GM21515 (cell line): ENCODE results near the gene EVI2B.
"Not testable (repeated sequence)": the region's sequence is repeated elsewhere in the genome, so short reads cannot be mapped to it uniquely, and the experiment has no call there.

ENCODE experiments used
- ATAC-seq: cut with Tn5 transposase; IDR thresholded peaks from one replicate; pipeline ENCODE4 v1.9.1; 2021; ENCODE audit not compliant: unreplicated experiment

Gene EVI2B

DNA sequence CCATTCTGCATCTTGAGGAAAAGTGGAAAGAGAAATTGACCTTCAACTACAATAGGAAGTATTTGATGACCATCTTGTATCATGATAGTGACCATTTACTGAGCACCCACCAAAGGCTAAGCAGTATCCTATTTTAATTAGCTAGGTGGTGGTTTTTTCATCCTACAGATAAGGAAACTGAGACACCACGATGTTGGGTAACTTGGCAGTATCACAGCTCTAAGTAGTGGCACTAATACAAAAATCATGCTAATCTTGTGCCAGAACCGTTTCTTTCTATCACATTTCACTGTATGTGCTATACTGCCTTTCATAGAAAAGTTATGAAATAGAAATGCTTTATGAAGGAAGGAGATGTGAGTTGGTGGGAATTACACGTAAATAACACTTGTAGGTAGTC, 2.3 kb downstream of the EVI2B start:
- no peak for ATAC-seq

DNA sequence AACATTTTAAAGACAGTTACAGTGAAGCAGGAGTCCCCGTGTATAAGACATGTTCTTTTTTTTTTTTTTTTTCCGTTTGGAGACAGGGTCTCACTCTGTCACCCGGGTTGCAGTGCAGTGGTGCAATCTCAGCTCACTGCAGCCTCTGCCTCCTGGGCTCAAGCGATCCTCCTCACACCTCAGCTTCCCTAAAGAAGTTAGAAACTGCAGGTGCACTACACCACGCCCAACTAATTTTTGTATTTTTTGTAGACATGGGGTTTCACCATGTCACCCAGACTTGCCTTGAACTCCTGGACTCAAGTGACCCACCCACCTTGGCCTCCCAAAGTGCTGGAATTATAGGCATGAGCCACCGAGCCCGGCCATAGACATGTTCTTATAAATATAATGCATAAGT, 3.0 kb downstream of the EVI2B start:
- no peak for ATAC-seq

DNA sequence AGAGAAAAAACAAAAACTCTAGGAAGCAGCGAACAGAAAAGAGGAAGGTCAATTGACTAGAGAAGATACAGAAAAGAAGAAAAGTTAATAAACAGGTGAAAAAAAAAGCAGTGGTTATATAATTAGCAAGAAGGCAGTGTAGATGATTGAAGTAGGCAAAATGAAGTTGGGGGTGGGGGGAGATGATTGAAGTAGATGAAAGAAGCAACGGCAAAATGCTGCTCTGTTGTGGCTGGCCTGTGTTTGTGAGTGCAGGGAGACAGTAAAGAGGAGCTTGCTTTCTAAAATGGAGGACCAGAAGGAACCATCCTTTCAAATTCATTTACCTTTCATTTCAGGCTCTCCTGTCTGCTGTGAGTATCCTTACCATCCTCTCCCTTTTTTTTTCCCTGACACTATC, 3.6 kb downstream of the EVI2B start:
- ATAC-seq, result no peak

DNA sequence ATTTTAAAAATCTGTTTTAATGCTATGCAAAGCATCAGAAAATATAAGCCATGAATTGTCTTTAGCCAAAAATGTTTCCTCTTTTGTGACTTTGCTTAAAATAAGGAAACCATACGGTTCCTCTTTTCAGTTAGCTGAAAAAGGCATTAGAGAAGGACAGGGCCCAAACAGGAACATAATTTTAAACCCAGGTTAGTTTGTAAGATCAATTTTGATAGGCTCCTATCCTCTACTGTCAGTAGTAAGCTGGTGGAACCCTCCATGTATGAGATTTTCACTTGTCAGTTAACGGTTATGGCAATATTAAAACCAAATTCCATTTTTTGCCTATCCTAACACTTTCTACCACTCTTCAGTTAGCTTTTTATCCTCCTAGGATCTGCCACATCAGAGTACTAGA, 4.3 kb downstream of the EVI2B start:
- ATAC-seq, result no peak

DNA sequence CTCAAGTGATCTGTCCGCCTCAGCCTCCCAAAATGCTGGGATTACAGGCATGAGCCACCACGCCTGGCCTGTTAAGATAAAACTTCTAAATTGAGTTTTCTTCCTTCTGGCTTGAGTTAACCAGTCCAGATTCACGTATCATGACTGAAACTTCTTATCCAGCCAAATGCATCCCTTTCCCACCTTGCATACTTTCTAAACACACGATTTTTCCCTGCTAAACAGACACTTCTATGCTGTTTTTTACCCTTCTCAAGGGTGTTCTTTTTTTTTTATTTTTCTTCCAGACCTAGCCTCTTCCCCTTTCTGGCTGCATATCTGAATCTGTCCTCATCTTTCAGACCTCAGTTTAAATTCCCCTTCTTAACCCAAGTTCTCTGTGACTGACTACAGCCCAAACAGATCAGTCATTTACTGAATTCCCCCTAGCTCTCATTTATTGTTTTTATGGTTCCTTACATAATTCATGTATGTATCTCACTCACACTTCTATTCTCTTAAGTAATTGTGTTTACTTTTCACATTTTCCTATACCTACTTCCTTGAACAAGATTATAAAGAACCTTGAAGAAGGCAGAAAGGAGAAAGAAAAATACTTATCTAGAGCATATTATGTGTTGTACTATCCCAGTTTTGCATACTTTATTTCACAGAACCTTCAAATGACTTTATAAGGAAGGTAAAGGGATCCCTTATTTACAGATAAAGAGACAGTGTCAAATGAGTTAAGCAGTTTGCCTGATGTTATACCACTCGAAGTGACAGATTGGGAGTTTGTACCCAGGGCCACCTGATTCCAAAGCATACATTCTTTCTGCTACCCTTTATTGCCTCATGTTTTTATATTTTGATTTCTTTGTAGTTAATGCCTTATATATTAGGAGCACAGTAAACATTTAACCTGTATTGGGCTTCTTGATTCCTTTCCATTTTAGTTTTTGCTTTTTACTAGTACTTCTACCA, 5.2 kb downstream of the EVI2B start:
- ATAC-seq, result no peak

DNA sequence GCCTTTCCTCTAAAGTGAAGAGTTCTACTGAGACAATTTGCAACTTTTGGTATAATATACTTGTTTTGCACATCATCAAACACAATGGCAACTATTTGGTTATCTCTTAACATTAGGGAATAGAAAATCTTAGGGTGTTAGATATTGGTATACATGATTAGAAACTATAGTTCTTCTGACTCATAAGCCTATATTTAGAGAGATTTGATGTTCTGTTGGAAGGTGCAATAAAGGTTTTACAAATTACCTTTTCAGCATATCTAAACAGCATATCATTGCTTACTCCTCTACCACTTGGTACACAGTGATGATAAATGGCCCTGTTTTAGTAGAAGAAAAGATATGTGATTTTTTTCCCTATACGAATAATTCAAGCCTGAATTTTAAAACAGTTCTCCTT, 6.2 kb downstream of the EVI2B start:
- no peak for ATAC-seq

DNA sequence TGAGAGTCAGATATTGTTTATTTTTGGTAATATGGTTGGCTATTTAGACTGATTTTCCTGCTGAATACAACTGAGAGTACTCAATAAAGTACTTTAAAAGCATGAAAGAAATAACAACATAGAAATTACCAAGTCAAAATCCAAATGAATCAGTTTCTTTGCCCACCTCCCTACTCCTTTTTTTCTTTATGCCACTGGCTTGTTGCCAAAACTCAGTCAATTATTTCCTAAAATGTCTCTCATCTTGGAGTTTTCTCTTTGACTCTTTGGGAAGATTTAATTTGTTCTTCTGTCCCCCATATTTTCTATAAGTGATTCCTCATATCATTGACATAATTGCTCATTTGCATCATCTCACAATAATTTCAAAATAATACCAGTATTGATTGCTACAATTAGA, 14.2 kb downstream of the EVI2B start:
- no peak for ATAC-seq

DNA sequence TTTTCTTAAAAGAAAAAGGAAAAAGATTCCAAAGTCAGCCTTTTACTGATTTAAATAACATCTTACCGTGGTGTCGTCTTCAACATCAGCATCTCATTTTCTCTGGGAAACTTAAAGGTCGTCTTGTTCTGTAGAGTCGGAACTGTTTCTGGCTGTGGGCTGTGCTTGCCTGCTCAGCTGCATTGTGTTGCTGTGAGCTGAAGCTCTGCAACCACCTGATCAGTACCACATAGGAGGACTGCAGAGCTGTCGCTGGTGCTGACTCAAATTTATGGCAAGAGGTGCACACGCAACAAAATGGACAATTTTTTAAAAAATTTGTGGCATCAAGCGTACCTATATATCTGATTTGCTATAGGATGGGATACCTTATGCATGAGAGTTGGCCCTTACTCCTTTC, 16.8 kb downstream of the EVI2B start, which contains the start of gene OMG:
Gene OMG (minus strand): TSS at position 150 of the 400 bp plus-strand sequence. CDS start 908 bp downstream, outside the sequence.
- ATAC-seq, result no peak

DNA sequence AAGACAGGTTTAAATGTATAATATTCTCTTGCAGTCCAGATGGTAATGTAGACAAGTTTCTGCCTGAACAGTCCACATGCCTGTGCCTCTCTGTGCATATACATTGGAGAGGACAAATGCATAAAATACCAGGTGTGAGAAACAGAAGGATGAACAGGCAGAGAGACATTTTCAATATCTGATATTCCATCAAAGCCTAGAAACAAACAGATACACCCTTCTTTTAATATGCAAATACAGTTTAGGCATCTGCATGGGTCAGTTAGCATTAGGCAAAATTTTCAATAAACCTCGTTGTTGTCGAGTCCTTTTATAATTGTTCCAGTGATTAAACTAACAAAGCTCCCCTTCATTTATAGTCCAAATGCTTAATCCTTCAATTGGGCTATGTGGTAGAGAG, 17.7 kb downstream of the EVI2B start:
- ATAC-seq, result no peak

DNA sequence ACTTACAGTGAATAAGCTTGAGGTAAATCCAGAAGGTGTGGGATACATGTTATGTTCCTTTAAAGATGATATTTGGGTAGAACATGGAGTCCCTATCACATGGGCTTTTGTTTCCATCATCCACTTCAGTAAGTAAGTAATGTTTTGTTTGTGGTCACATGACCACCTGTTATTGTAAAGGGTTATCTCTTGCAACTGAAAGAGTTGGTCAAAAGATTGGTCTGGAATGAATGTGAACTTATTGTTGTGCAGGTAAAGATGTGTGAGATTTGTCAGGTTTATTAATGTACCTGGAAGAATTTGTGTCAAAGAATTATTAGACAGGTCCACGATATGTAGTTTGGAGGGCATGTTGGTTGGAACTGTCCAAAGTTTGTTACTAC, 18.4 kb downstream of the EVI2B start:
- no peak for ATAC-seq

DNA sequence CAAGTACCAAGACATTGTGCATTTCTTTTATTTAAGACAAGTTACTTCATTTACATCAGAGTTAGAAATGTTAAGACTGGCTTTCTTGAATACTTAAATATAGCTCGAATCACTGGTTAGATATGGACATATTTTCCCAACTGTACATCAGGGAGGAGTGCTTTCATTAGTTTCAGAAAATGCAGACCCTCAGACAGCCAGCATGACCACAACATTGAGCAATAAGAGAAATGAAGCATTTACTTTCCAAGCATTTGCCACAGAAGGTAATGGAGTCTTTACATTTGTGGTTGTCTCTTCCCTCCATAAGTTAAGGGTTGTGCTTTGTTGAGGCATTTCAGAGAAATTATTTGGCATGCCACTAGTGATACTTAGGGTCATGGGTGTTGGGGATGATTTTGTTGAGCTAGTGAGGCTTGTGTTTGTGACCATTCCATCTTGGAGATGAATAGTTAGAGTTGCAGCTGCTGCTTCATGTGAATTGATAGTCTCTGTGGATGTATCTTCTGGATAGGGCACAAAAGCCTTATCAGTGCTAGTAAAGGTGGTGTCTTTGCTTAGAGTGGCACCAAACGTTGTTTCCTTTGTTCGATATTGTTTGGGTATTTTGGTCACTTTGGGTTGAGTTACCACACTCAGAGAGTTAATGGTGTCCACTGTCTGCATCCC, 18.9 kb downstream of the EVI2B start:
- ATAC-seq, result no peak

DNA sequence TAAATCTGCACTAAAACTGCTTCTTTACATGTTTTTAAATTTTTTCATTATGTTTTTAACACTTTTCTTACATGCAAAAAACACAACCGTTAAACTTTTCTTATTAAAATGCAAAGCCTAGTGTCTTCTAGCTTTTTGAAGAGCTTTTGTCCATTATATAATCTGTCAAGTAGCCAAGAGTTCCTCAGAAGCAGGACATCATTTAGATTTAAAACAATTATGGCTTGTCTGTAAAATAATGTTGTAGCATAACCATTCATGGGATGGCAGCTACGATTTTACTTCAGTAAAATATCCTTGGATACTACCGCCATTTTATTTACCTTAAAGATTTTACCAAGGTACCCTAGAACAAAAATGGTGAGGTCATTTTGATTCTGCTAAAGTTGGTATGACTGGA, 19.6 kb downstream of the EVI2B start:
- ATAC-seq, result no peak

DNA sequence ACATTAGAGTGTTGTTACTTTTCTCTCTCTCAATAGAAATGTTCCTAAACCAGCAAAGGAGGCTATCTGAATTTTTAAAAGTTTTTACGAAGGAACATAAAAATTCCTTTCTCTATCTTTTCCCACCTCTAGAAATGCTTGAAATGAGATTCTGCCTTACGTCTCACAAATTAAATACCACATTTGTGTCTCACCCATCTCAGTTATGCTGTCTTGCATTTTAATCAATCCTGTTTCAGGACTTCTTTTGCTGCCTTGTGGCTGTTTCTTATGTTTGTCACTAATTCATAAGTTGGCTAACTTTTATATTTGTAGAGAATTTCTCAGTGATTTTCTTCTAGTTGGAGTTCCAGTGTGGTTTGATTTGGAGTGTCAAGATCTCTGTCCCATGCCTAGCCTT, 20.3 kb downstream of the EVI2B start:
- no peak for ATAC-seq

DNA sequence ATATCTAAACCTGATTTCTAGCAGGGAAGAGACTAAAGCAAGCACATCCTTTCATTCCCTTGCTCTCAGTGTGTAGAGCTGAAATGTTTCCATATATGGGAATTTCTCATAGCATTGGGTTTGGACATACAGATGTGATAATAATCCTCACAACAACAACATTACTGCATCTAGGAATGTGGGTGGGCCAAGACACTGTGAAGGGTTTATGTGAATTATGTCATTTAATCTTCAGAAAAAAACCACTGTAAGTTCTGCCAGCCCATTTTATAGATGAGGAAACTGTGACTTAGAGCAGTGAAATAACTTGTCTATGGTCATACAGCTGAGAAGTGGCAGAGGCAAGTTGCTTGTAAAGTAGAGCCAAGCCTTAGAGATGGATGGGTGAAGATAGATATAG, 22.0 kb downstream of the EVI2B start:
- ATAC-seq, result no peak

DNA sequence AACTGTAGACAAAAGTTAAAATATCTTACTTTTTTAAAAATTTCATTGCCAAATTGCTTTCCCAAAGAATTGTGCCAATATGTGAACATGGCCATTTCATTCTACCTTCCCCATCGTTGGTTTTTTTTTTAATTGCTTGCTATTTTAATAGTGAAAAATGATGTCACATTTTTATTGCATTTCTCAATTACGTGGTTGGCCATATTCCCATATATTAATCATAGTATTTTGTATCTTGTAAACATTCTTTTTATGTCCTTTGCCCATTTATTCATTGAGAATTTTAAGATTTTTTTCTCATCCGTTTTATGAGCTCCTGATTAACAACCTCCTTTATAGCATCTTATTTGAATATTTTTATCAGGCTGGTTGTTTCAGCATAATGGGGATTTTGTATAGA, 24.1 kb downstream of the EVI2B start:
- ATAC-seq, result no peak

DNA sequence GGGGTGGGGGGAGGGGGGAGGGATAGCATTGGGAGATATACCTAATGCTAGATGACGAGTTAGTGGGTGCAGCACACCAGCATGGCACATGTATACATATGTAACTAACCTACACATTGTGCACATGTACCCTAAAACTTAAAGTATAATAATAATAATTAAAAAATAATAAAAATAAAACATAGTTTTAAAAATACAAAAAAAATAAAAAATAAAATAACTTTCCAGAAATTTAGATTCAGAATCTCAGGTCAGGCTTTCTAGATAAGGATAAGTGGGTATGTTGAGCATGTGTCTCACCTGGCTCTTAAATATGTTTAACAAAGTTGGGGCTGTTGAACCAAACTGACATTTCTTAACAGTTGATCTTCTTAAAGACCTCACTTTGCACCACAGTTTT, 25.9 kb downstream of the EVI2B start:
- ATAC-seq, result not testable (repeated sequence)

DNA sequence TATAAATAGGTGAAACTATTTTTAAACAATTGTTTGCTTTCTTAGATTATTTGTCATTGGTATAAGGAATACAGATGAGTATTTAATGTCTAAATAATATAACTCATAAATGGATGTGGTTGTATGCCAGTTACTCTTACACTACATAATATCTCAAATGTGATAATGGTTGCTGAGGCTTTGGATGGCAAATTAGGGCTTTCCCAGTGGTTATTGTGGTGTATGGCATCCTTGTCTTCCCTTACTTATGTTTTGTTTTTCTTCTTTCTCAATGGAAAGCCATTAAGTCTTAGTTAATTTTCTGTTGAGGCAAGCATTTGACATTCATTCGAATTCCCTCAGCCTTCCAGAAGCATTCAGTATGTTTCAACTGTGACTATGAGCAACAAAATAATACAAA, 27.3 kb downstream of the EVI2B start:
- no peak for ATAC-seq

DNA sequence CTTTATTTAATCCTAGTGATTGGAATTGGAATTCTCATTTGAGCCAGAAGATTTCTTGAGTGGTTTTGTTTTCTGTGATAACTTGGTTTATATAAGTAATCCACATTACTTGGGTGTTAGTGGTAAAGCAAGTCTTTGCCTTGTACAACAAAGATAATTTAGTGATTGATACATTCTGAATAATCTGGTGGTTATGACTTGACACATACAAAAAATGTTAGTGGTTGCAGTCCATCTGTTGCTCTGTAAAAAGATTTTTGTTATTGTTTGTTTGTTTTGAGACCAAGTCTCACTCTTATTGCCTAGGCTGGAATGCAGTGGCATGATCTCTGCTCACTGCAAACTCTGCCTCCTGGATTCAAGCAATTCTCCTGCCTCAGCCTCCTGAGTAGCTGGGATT, 30.0 kb downstream of the EVI2B start:
- no peak for ATAC-seq

DNA sequence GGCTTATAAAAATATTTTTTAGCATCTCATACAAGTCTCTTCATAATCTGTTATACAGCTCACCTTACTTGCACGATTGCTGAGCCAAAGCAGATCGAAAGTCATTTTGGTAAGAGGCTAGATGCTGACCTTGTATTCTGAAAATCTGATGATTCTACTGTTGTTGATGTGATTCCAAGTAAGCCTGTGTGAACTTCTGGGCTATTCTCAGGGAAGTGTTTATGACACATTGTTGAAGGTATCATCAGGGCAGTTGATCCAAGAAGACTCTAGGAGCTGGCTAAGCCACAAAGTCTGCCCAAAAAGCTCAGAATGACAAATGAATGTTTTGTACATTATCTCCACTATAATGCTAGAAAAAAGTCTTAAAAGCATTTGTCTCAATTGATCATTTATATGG, 32.8 kb downstream of the EVI2B start:
- no peak for ATAC-seq

DNA sequence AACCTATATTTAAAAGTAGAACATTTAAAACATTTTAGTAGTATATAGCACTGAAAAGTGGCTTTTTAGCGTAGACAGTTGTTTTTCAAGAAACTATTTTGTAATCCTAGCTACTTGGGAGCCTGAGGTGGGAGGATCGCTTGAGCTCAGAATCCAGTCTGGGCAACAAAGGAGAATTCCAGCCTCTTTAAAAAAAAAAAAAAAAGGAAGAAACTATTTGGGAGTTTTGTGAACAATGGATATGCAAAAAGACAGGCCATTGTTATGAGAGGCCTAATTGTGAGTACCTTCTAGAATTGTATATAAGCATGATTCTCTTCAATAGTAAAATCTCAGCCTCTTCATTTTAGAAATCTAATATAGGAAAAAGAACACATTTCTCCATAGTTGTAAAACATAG, 34.5 kb downstream of the EVI2B start:
- no peak for ATAC-seq

DNA sequence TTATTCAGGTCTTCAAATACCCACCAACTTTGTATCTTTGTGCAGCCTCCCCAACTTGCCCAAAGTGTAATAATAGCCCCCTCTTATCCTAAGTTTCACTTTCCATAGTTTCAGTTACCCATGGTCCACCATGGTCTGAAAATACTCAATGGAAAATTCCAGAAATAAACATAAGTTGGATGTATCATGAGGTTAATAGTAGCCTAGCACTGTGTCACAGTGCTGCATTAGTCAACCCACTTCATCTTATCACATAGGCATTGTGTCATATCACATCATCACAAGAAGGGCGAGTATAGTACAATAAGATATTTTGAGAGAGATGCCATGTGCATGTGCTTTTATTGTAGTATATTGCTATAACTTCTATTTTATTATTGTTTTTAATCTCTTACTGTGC, 38.7 kb downstream of the EVI2B start:
- no peak for ATAC-seq

DNA sequence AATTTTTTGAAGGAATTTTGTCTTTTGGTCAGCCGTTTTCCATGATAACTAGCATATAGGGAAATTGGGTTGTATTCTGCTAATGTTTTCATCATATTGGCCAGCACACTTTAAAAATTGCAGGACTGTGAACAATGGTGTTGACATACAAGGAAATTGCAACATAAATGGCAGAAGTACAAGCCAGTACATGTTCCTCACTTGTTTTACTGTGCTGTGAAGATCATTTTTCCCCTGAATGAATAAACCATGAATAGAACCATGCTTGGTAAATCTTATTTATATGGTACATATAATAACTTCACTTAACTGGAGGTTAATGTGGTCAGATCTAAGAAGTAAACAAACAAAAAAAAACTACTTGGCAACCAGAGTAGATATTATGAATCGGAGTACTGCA, 39.6 kb downstream of the EVI2B start:
- no peak for ATAC-seq
